ENCODE measurements around the gene SERPINB6.

DNA sequence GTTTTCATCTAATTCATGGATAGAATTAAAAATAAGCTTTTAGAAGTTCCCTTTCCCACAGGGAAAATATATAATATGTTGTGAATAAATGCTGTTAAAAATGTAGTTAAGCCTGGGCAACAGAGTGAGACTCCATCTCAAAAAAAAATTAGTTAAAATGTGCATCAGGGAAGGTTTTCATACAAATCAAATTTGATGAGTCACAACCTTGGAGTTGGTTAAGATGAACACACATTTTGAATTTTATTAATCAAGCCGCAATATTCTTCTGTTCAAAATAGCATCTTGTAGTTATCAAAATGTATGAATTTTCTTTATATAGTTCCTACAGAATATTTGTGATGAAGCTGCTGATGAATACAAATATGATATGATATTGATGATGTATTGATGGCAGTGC lies 37.3 kb downstream of the SERPINB6 start:
- TF ChIP-seq, protein P1, sequence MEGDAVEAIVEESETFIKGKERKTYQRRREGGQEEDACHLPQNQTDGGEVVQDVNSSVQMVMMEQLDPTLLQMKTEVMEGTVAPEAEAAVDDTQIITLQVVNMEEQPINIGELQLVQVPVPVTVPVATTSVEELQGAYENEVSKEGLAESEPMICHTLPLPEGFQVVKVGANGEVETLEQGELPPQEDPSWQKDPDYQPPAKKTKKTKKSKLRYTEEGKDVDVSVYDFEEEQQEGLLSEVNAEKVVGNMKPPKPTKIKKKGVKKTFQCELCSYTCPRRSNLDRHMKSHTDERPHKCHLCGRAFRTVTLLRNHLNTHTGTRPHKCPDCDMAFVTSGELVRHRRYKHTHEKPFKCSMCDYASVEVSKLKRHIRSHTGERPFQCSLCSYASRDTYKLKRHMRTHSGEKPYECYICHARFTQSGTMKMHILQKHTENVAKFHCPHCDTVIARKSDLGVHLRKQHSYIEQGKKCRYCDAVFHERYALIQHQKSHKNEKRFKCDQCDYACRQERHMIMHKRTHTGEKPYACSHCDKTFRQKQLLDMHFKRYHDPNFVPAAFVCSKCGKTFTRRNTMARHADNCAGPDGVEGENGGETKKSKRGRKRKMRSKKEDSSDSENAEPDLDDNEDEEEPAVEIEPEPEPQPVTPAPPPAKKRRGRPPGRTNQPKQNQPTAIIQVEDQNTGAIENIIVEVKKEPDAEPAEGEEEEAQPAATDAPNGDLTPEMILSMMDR (IDR thresholded peaks at IDR 0.05 in 8 of 11, conservative IDR thresholded peaks at IDR 0.05 in 3 of 11) = no peak
- TF ChIP-seq POLR2A (IDR thresholded peaks at IDR 0.05) (no peak), POLR2AphosphoS5 (IDR thresholded peaks at IDR 0.05) (no peak)
